ENCODE results near the gene AADAT.
"Not testable (repeated sequence)": the region's sequence is repeated elsewhere in the genome, so short reads cannot be mapped to it uniquely, and the experiment has no call there.

AADAT gene

DNA sequence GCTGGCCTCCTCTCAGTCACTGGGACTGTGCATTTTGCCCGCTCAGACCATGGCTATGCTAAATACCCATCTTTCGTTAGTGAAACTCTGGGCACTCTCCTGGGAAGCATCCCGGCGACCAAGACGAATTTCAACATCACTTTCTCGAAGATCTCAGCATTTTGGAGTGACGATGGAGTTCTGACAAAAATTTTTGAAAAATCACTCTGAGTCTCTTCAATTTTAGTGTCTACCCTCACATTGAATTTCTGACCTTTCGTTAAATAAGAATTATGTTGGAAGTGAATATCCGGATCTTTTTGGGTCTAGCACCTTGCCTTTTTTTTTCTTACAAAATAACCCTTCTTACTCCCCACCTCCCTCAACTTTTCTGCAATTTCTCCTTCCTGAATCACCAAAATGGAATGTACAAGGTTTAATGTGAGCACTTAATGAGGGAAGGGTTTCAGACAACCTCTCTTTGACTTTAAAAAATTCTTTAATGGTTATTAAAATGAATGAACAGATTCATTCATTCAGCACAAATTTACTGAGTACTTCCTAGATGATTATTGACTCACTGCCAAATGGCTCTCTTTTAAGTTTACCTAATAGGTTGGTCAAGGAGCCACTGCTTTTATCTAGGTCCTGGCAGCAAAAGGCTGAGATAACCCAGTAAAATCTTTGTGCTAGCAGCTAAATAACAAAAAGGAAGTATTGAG, 746 bp upstream of the AADAT start:
- DNase-seq (ENCODE audit: low read depth, low spot score), result no peak

DNA sequence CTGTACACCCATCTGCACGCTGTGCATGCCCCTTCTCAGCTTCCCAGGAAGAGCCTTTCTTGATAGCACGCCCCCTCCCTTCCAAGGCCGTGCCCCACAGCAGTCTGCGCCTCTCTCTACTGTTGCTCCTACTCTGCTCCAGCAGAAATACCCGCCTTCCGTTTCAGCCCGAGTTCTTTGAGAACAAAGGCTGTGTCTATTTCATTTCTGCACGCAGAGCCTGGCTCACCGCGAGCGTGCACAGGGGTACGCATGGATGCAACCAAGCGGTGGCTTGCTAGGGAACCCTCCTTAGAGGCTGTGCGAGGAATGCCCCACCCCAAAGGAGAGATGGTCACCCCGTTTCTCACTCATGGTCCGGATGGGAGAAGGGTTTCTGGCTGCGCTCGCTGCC, 485 bp downstream of the AADAT start:
- no peak for DNase-seq (ENCODE audit: low read depth, low spot score)

DNA sequence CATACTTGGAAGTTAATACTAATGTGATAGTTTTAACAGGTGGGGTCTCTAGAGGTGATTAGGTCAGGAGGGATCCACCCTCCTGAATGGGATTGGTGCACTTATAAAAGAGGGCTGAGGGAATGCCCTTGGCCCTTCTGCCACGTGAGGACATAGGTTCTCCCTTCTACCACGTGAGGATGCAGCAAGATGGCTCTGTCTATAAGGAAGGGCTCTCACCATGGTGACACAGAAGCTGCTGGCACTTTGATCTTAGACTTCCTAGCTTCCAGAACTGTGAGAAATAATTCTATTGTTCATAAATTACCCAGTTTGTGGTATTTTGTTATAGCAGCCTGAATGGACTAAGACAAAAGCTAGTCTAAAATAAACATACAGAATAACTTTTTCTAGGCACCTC, 1.0 kb downstream of the AADAT start:
- DNase-seq (ENCODE audit: low read depth, low spot score), result no peak

DNA sequence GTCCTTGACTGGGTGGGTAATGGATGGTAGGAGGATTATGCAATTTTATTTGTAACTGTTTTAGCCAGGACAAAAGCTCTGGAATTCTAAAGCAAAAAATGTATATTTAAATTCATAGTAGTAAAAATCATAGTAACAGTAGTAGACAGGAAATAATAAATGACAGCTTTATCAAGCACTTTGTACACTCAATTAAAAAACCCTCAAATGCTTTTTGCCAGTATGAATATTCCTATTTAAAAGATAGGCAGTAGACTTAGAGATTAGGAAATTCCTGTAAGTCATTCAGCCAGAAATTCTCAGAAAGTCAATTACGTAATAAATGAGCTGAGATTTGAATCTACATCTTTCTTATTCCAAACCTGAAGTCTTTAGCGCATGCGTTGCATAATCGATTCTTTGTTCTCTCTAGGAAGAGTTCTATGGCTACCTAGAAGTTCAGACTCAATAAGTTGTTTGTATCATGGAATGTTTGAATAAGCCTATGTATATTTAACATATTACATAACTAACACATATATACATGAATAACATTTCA, 2.5 kb downstream of the AADAT start:
- DNase-seq (ENCODE audit: low read depth, low spot score), result no peak

DNA sequence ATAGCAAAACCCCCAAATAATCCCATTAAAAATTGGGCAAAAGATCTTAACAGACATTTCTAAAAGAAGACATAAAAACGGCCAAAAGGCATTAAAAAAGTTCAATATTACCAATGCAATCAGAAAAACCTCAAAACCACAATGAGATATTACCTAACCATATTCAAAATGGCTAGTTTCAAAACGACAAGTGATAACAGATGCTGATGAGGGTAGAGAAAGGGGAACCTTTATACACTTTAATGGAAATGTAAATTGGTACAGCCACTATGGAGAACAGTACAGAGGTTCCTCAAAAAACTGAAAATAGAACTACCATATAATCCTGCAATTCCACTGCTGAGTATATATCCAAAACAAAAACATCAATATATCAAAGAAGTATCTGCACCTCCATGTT, 6.2 kb downstream of the AADAT start:
- no peak for DNase-seq (ENCODE audit: low read depth, low spot score)

DNA sequence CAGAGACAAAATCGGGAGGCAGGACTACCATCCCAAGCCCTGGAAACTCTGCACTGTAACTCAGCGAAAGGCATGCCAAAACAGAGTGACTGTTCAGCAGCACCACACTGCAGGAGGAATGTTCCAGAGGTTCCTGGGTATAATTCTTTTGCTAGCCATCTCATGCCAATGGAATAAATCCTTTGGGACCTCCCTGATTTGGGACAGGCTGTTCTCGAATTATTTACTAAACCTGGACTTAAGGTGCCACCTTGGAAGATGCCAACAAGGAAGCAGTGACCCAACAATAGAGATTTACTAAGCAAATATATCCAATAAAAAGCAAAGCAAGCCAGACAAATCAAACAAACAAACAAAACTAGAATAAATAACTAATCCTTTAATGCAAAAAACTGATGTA, 9.3 kb downstream of the AADAT start:
- no peak for DNase-seq (ENCODE audit: low read depth, low spot score)

DNA sequence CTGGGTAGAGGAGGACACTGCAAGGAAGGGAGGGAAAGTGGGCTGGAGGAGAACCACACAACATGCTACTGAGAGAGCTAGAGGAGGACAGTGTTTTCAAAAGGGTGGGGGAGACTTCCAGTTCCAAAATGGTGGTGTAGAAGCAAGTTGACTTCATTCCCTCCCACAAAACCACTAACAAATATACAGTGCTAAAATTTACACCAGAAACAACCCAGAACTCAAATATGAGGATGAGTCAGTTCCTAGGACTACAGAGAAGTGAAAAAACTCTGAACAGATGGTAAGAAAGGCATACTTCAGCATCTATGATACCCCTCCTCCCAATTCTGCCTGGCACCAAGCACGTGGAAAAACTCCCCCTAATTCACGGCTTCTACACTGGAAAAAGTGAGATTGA, 9.8 kb downstream of the AADAT start:
- DNase-seq (ENCODE audit: low read depth, low spot score), result no peak

DNA sequence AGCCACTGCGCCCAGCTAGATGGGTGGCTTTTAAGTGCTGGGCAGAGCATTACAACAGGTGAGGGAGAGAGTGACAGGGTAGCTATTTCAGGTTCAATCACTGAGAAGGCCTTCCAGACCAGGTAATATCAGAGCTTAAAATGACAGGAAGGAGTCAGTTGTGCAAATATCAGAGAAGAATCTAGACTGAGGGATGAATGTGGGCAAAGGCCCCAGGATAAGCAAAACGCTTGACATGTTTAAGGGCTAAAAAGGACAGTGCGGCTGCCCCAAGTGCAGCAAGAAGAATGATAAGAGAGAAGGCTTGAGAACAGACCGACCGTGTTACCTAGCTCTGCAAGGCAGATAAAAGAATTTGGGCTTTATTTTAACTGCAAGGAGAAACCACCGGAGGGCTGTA, 18.6 kb downstream of the AADAT start:
- no peak for DNase-seq (ENCODE audit: low read depth, low spot score)

DNA sequence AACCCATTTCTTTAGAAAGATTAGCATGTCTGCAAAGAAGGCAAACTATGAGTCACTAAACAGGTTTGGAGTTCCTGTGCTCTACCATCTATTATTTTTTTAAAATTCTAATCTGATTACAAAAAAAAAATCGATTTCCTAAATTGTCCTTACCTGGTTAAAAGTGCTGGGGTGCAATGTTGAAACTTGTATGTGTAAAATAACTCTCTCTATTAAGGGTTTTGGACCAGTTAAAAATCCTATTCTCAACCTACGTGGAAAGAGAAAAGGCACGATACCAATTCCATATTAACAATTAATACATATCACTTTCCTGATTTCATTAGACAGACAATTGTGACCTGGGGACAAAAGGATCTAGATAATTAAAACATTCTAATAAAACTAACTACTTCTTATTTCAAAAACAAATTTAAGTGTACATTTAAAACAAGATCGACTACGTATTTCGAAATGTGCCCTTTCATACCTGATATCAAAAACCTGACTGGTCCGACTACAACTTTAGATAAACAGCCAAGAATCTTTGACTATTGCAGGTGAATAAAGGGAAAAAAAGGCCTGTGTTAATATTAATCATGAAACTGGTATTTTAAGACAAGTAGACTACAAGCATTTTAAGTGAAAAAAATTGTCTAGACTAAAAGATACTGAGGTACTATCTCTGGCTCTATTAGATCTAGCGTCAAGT, 21.2 kb downstream of the AADAT start:
- no peak for DNase-seq (ENCODE audit: low read depth, low spot score)

DNA sequence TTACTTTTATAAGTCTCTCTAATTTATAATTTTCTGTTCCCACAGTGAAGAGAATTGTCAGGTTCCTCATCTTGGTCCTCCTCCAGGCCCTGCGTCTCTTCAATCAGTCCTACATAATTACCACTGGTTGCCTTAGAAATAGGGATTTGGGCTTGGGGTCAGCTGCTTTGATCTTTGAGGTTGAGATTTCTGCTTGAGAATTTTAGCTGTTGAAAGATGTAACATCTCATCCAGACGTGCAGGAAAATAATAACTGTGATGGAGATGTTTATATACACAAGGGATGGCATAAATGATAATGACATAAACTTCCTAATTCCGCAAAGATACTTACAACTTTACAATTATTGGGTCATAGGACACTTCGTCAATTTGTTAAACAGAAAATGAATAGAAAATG, 30.3 kb downstream of the AADAT start:
- DNase-seq (ENCODE audit: low read depth, low spot score), result no peak

DNA sequence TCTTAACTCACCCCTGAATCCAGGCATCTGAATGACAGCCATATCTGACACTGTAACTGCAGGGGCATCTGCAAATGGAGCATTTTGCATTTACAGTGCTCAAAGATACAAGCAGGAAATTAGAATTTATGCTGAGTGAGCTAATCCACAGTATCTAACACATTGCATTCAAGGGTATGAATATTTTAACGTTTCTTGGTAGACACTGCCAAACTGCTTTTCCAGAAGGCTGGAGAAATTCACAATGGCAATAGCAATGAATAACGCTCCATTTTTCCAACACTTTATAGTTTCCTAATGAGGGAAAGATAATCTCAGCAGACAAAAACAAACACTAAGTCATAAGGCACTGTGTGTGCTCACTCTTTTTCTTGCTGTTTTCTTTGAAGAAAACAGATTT, 30.9 kb downstream of the AADAT start:
- no peak for DNase-seq (ENCODE audit: low read depth, low spot score)

DNA sequence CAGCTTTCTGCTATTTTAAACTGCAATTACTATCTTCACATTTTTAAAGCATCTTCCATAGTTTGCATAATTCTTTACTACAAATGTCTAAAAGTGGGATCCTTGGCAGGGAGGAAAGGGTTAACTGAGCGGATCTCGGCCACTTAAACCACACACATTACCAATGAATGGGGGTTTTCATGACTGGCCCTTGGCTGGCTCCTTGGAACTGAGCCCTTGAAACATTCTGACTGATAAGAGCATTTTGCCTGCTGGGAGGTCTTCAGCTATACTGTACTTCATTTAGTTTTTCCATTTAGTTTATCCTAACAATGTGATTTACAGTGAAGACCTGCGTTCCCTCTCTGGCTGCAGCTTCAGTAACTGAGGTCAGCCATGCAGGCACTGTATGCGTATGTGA, 31.9 kb downstream of the AADAT start:
- no peak for DNase-seq (ENCODE audit: low read depth, low spot score)

DNA sequence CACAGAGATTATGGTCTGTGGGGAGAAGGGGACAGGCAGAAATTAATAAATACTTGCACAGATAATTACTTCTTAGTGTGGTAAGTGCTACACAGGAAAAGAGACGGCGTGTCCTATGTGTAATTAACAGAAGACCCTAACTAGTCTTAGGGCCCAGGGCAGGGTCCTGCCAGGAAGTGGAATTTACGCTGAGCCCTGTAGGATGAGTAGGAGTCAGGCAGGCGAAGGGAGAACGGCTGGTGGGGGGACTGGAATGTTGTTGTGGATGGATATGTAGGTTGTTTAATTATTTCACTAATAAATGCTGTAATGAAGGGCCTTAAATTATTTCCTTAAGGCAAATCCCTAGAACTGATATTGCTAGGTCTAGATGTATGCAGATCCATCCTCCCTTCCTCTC, 36.8 kb downstream of the AADAT start:
- DNase-seq (ENCODE audit: low read depth, low spot score), result no peak

DNA sequence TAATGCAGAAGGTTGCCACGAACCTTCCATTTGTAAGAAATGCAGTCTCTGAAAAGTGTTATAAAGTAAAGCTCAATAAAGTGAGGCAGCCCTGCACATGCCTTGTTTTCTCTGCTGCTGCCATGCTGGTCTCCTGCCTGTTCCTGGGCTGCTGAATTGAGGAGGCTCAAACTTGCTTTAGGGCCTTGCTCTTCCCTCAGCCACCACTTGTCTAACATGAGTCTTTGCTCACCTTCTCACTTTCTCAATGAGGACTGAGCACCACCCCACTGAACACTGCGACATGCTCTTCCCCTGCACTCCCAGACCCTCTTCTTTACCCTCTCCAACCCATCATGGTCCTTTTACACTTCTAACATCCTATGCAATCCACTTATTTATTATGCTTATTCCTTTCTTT, 38.4 kb downstream of the AADAT start:
- DNase-seq (ENCODE audit: low read depth, low spot score), result no peak

DNA sequence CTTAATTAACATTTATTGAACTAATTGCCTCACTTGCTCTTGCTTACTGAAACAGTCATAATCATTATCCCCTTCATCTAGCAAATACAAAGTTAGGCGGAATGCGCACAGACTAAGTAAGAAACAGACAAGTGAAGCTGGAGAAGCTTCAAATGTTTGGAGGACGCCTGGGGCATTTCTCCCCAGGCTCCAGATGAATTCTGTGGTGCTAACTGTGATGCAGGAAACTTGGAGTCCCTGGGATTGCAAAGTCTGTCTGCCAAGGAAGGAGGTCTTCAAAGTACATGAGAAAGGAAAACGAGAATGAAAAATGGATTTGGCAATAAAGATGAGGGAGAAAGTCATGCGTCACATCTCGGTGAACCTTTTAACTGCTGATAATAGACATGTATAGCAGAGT, 40.0 kb downstream of the AADAT start:
- no peak for DNase-seq (ENCODE audit: low read depth, low spot score)

DNA sequence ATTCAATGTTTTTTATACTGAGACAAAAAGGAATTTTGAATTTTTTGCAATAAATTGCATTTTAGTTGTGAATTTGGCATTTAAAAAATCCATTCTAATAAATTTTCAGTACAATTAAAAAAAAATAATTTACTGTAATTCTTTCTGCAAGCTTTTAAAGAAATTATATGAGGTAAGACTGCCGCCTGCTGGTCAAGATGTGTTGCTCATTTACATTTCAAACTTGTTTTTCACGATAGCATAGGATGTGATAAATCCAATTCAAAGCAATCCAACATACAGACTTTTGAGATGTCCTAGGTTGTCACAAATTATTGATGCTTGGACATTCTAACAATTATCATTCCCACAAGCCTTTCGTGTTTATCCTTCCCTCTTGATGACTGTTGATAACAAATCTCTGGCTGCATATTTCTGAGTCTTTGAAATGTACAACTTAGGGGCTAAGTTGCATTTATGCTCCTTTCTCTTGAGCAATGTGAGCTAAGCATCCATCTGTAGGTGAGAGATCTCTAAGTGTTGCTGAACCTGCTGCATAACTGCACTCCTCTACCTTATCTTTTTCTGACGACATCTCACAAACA, 41.9 kb downstream of the AADAT start:
- no peak for DNase-seq (ENCODE audit: low read depth, low spot score)

DNA sequence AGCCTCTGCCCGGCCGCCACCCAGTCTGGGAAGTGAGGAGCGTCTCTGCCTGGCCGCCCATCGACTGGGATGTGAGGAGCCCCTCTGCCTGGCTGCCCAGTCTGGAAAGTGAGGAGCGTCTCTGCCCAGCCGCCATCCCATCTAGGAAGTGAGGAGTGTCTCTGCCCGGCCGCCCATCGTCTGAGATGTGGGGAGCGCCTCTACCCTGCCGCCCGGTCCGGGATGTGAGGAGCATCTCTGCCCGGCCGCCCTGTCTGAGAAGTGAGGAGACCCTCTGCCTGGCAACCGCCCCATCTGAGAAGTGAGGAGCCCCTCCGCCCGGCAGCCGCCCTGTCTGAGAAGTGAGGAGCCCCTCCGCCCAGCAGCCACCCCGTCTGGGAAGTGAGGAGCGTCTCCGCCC, 43.6 kb downstream of the AADAT start:
- not testable (repeated sequence) for DNase-seq (ENCODE audit: low read depth, low spot score)

DNA sequence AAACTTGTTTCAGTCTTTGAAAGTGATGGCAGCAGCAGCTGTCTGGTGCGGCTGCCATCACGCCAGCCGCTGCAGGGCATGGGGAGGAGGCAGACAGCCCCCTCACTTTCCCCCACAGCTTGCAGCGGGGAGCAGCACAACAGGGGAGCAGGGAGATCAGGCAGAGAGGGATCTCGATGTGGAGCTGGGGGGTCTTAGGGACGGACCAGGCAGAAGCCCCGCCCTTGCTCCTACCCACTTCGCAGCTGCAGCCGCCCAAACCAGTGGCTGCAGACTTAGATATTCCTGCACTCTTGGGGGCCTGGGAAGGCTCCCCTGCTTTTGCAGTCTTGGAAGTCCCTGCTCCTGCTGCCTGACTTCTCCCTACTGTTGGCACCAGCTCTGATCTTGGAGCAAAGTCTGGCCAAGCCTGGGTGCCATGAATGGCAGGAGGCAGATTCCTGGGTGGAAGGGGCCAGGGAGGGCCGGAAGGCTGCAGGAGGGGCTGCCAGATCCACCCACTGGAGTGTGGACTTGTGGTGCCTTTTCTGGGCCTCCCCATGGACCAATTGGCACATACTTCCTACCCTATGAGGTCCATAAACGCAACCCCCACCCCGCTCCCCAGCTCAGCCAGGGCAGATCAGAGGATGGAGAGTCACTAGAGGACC, 49.6 kb downstream of the AADAT start:
- DNase-seq (ENCODE audit: low read depth, low spot score), result no peak

DNA sequence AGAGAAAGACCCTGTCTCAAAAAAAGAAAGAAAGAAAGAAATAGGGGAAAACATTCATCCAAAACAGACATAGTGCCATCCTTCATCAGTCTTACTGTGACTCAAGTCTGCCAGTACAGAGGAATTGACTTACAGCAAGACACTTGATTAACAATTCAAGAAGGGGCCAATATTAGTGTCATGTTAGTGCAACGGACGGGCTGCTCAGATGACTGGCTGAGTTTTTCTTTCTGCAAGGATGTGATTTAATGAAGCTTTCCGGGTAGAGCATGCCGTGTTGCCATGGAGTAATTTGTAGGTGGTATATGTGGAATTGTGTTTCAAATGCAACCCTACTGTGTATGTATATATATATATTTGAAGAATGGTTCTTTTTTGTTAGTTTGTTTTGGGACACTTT, 51.0 kb downstream of the AADAT start:
- DNase-seq (ENCODE audit: low read depth, low spot score), result no peak

DNA sequence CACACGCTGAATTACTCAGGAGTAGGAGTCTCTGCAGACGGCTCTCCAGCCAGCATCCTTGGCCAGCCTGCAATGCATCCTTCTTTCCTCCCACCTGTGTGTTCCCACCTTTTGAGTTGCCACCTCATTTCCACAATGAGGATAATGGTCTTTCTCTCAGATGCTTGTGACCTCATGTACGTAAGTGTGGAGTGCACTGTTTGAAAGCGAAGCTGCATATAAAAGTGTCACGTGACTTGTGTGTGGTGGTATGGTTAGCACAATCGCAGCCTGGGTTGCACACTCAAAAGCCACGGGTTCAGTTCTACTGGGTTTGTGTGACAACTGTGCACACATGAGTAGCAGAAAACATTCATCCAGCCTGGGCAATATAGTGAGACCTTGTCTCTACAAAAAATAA, 51.5 kb downstream of the AADAT start:
- DNase-seq (ENCODE audit: low read depth, low spot score), result no peak

DNA sequence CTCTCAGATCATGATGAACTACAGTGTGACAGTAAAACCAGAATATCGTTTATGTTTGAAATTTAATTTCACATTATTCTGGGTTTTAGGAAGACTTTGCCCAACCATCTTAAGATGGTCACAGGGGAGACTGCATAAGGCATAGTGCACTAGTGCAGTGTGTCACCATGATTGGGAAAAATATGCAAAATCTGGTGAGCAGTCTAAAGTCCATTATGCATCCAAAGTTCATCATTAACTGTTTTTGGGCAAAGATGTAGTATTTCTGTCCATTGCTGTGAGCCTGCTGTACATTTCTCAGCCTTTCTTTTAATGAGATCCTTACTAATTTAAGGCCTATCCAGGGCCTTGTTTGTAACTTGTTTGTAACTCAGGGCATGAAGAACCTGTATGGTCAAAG, 52.3 kb downstream of the AADAT start:
- DNase-seq (ENCODE audit: low read depth, low spot score), result no peak

DNA sequence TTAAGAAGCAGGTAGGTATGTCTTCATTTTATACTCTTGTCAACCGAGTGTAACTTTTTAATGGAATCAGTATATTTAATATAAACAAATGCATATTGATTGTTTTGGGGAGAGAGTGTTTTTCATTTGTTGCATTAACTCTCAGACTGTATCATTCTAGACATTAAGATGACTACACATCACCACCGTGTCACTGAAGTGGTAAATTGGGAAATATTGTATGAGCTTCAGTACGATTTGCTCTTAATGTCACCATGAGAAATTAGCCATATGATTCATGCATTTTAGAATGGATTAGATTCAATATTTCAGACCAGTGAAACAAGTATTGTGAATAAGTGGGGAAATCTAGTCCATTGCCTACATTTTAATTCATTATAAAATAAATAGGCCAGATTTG, 53.9 kb downstream of the AADAT start:
- no peak for DNase-seq (ENCODE audit: low read depth, low spot score)

DNA sequence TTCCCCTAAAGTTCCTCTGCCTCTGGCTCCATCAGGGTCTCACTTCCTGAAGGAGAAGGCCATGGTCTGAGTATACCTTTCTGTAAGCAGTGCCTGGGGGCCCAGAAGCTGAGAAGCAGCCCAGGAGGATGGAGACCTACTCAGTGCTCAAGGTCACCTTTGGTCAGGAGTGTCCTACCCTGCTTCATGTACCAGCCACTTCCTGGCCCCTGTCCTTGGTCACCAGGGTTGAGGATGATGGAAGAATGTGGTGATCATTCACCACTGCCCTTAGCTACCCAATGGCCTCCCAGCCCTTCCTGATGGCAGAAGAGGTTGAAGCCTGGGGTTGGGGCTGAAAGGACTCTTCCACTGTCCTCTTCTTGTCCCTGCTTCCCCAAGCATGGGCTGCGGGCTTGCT, 54.5 kb downstream of the AADAT start:
- DNase-seq (ENCODE audit: low read depth, low spot score), result no peak
